HG02970 (cell line): ENCODE data around the gene NDST1.

Experiments
- ATAC-seq: cut with Tn5 transposase; IDR thresholded peaks from one replicate; pipeline ENCODE4 v1.9.1; 2021; ENCODE audit warnings: mild to moderate bottlenecking, moderate library complexity, moderate number of reproducible peaks; ENCODE audit not compliant: unreplicated experiment, low FRiP score

Gene NDST1

GRCh38 chr5:150582241-150583109 lies 74.5 kb downstream of the NDST1 start:
- ATAC-seq = no peak

- no peak for ATAC-seq
These were observed 75.8 kb downstream of the NDST1 start for GRCh38 chr5:150583541-150584225.

- ATAC-seq = no peak
These were observed 76.8 kb downstream of the NDST1 start for GRCh38 chr5:150584556-150585335.

GRCh38 chr5:150585781-150586341 lies 77.9 kb downstream of the NDST1 start:
- no peak for ATAC-seq

- ATAC-seq = no peak
These were observed 79.1 kb downstream of the NDST1 start for GRCh38 chr5:150587016-150587415.

- ATAC-seq = no peak
These were observed 80.1 kb downstream of the NDST1 start for GRCh38 chr5:150587856-150588595.

GRCh38 chr5:150588596-150588890 lies 80.6 kb downstream of the NDST1 start:
- no peak for ATAC-seq

- no peak for ATAC-seq
These were observed 82.1 kb downstream of the NDST1 start for GRCh38 chr5:150589862-150590601.

GRCh38 chr5:150590979-150591695 lies 83.2 kb downstream of the NDST1 start:
- no peak for ATAC-seq

GRCh38 chr5:150593593-150593992 lies 85.7 kb downstream of the NDST1 start:
- ATAC-seq = no peak

GRCh38 chr5:150593996-150594395 lies 86.1 kb downstream of the NDST1 start:
- ATAC-seq = no peak

GRCh38 chr5:150595466-150596031 lies 87.6 kb downstream of the NDST1 start:
- ATAC-seq = no peak

GRCh38 chr5:150596313-150596712 lies 88.4 kb downstream of the NDST1 start:
- ATAC-seq = no peak

GRCh38 chr5:150596826-150597225 lies 88.9 kb downstream of the NDST1 start:
- no peak for ATAC-seq

GRCh38 chr5:150598006-150598405 lies 90.1 kb downstream of the NDST1 start:
- no peak for ATAC-seq

- no peak for ATAC-seq
These were observed 90.9 kb downstream of the NDST1 start for GRCh38 chr5:150598821-150599273.

GRCh38 chr5:150599281-150599680 lies 91.3 kb downstream of the NDST1 start:
- no peak for ATAC-seq

GRCh38 chr5:150599917-150600511 lies 92.1 kb downstream of the NDST1 start:
- no peak for ATAC-seq
